ENCODE results near the gene TMEM244.

- TF ChIP-seq CTCF (IDR thresholded peaks at IDR 0.05) (no peak), POLR2A (IDR thresholded peaks at IDR 0.05) (no peak)
Measured at GRCh38 chr6:129792049-129792448, 69.1 kb downstream of the TMEM244 start.

Measured in esophagus squamous epithelium (tissue), 4 donors.